Dermis blood vessel endothelial cell (primary cell): ENCODE results near the gene RPL19. TPM values are rescaled to one million over a fixed set of nuclear protein-coding genes. Genes with fewer than 3 reads are reported as not detected.
"Not testable (repeated sequence)": the region's sequence is repeated elsewhere in the genome, so short reads cannot be mapped to it uniquely, and the experiment has no call there.

Source experiments
- DNase-seq: peaks from one replicate; pipeline ENCODE4 v3.0.0; 2010
- total RNA-seq: library from RNA; depleted of rRNA; stranded (reverse); fragments of >200 nt; gene quantifications from 2 replicates; pipeline ENCODE4 v1.2.3, GENCODE V29; 2014

Gene RPL19
- total RNA-seq, 1 donor from 2014 or later: 2,101 TPM

GRCh38 chr17:39250076-39250475 is 50.0 kb downstream of the RPL19 start:
- DNase-seq: not testable (repeated sequence)

- no peak for DNase-seq
Measured at GRCh38 chr17:39251997-39252396, 51.9 kb downstream of the RPL19 start.

- no peak for DNase-seq
Measured at GRCh38 chr17:39252788-39253460, 52.8 kb downstream of the RPL19 start.

Other genes starting within 250 kb of the RPL19 start
- not detected in 2 replicates for gene FBXO47, start 232.9 kb upstream of the RPL19 start, total RNA-seq
- not detected in 2 replicates for gene PLXDC1, start 48.6 kb upstream of the RPL19 start, total RNA-seq
- not detected in 2 replicates for gene ARL5C, start 34.1 kb upstream of the RPL19 start, total RNA-seq
- 1.0 and 2.8 TPM in 2 replicates for gene CACNB1, start 2.6 kb upstream of the RPL19 start, total RNA-seq
- gene STAC2, start 25.7 kb downstream of the RPL19 start, total RNA-seq: 0.05 and 0.34 TPM in 2 replicates
- gene FBXL20, start 201.3 kb downstream of the RPL19 start, total RNA-seq: 20.2 and 23.3 TPM in 2 replicates